Gastrocnemius medialis (tissue), 4 donors: Measurements from ENCODE around the gene HHLA2.

Source experiments
- POLR2A ChIP-seq, 2 donors: fragments of 450-650 bp; IDR thresholded peaks; one replicate each; pipeline ENCODE4 v1.6.1; 2017; ENCODE audit warnings: antibody characterized with exemption in 2 of 2, mild to moderate bottlenecking in 2 of 2, moderate library complexity in 2 of 2
- TF ChIP-seq, protein P1 (sequence below), 5 experiments: fragments of 450-650 bp in 3 of 5; fragments of 200-600 bp in 2 of 5; sonication (generic) in 2 of 5; IDR thresholded peaks in 4 of 5; conservative IDR thresholded peaks in 1 of 5; 1 replicate in 4 of 5; 2 replicates in 1 of 5; pipeline ENCODE4 v1.5.1; 2016 to 2019; ENCODE audit warnings: antibody characterized with exemption in 5 of 5, mild to moderate bottlenecking in 3 of 5, moderate library complexity in 3 of 5

DNA sequence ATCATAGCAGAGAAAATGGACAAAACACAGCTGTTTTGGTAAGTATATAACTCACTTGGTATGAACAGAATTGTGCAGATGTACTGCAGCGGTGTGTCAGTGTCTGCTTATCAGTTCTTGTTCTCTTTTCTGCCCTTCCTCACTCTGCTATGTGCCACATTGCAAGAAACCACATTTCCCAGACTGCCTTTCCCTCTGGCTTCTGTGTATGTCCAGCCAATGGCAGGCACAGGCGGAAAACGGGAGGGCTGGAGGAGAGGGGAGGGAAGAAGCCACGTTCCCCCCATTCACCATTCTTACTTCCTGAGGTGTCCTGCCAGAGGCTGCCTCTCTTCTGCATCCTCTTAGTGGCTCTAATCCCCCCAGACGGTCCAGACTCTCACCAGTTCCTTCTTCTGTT lies 15.4 kb downstream of the HHLA2 start:
- TF ChIP-seq, protein P1, sequence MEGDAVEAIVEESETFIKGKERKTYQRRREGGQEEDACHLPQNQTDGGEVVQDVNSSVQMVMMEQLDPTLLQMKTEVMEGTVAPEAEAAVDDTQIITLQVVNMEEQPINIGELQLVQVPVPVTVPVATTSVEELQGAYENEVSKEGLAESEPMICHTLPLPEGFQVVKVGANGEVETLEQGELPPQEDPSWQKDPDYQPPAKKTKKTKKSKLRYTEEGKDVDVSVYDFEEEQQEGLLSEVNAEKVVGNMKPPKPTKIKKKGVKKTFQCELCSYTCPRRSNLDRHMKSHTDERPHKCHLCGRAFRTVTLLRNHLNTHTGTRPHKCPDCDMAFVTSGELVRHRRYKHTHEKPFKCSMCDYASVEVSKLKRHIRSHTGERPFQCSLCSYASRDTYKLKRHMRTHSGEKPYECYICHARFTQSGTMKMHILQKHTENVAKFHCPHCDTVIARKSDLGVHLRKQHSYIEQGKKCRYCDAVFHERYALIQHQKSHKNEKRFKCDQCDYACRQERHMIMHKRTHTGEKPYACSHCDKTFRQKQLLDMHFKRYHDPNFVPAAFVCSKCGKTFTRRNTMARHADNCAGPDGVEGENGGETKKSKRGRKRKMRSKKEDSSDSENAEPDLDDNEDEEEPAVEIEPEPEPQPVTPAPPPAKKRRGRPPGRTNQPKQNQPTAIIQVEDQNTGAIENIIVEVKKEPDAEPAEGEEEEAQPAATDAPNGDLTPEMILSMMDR (IDR thresholded peaks at IDR 0.05 in 4 of 5, conservative IDR thresholded peaks at IDR 0.05 in 1 of 5), result no peak
- TF ChIP-seq POLR2A (IDR thresholded peaks at IDR 0.05), result no peak
